ENCODE data around the gene OR2K2.

DNA sequence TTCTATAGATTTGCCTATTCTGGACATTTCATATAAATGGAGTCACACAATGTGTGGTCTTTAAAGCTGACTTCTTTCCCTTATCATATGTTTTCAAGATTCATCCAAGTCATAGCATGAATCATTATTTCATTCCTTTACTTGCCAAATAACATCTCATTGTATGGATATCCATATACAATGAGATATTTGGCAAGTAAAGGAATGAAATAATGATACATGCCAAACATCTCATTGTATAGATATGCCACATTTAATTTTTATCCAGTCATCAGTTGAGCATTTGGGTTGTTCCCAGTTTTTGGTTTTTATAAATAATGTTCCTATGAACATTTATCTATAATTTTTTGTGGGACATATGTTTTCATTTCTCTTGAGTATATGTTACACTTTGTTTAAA lies 20.5 kb upstream of the OR2K2 start:
- TF ChIP-seq, protein P1, sequence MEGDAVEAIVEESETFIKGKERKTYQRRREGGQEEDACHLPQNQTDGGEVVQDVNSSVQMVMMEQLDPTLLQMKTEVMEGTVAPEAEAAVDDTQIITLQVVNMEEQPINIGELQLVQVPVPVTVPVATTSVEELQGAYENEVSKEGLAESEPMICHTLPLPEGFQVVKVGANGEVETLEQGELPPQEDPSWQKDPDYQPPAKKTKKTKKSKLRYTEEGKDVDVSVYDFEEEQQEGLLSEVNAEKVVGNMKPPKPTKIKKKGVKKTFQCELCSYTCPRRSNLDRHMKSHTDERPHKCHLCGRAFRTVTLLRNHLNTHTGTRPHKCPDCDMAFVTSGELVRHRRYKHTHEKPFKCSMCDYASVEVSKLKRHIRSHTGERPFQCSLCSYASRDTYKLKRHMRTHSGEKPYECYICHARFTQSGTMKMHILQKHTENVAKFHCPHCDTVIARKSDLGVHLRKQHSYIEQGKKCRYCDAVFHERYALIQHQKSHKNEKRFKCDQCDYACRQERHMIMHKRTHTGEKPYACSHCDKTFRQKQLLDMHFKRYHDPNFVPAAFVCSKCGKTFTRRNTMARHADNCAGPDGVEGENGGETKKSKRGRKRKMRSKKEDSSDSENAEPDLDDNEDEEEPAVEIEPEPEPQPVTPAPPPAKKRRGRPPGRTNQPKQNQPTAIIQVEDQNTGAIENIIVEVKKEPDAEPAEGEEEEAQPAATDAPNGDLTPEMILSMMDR (IDR thresholded peaks at IDR 0.05), result no peak
- TF ChIP-seq EZH2 (IDR thresholded peaks at IDR 0.05), result no peak

Measured in neural progenitor cell (in vitro differentiated cells).